ENCODE data around the gene PCK1.

The PCK1 gene

GRCh38 chr20:57596998-57597939 lies 36.4 kb downstream of the PCK1 start:
- TF ChIP-seq, protein P1, sequence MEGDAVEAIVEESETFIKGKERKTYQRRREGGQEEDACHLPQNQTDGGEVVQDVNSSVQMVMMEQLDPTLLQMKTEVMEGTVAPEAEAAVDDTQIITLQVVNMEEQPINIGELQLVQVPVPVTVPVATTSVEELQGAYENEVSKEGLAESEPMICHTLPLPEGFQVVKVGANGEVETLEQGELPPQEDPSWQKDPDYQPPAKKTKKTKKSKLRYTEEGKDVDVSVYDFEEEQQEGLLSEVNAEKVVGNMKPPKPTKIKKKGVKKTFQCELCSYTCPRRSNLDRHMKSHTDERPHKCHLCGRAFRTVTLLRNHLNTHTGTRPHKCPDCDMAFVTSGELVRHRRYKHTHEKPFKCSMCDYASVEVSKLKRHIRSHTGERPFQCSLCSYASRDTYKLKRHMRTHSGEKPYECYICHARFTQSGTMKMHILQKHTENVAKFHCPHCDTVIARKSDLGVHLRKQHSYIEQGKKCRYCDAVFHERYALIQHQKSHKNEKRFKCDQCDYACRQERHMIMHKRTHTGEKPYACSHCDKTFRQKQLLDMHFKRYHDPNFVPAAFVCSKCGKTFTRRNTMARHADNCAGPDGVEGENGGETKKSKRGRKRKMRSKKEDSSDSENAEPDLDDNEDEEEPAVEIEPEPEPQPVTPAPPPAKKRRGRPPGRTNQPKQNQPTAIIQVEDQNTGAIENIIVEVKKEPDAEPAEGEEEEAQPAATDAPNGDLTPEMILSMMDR (conservative IDR thresholded peaks at IDR 0.05): peak; percentile 98
- no peak for TF ChIP-seq ZFX (IDR thresholded peaks at IDR 0.05)
- H3K27ac ChIP-seq: no peak overlapping the region

DNA sequence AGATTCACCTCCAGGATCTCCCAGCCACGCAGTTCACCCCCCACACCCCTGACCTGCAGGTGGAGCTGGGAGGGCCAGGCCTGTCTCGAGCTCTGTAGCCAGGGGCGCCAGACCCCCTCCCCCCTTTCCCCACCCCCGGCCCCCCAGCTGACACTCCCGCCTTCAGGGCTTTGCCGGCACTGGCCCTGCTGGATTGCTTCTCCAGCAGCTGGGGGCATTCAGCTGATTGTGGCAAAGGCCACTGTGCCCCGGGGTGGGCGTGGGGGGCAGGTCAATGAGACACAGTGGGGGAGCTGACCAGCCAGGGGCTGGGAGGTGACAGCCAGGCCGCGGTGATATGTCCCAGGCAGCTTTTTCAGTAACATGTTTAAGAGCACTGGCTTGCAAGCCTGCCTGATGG lies 37.1 kb downstream of the PCK1 start:
- H3K27ac ChIP-seq: no peak overlapping the region

GRCh38 chr20:57598491-57598890 lies 37.6 kb downstream of the PCK1 start:
- H3K27ac ChIP-seq: no peak overlapping the region
- TF ChIP-seq, protein P1 (conservative IDR thresholded peaks at IDR 0.05): no peak
- no peak for TF ChIP-seq ZFX (IDR thresholded peaks at IDR 0.05)

More for the DNA sequence above, 37.1 kb downstream of the PCK1 start:
- TF ChIP-seq ZFX (IDR thresholded peaks at IDR 0.05): no peak
- TF ChIP-seq, protein P1 (conservative IDR thresholded peaks at IDR 0.05): no peak

- H3K27ac ChIP-seq: no peak overlapping the region
- TF ChIP-seq ZFX (IDR thresholded peaks at IDR 0.05): no peak
- TF ChIP-seq, protein P1 (conservative IDR thresholded peaks at IDR 0.05): no peak
Observed at GRCh38 chr20:57600320-57601210, 39.7 kb downstream of the PCK1 start.

GRCh38 chr20:57601211-57601570 lies 40.3 kb downstream of the PCK1 start:
- H3K27ac ChIP-seq: no peak overlapping the region
- TF ChIP-seq ZFX (IDR thresholded peaks at IDR 0.05): no peak
- TF ChIP-seq, protein P1 (conservative IDR thresholded peaks at IDR 0.05): no peak

DNA sequence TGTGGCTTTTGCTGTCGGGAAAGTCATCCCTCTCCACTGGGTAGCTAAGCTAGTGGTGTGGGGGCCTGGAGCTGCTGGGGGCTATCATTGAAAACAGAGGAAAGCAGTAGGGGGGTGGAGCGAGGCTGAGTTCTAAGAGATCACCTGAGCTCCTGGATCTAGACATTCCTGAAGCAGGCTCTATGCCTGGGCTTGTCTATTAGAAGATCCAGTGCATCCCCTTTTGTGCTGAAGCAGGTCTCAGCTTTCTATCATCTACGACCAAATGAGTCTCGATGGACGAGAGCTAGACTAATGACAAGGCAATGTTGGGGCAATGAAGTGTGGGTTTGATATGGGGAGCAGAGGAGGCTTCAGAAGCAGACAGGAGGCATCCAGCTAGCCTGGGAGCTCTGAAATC lies 40.8 kb downstream of the PCK1 start:
- H3K27ac ChIP-seq: no peak overlapping the region
- TF ChIP-seq, protein P1 (conservative IDR thresholded peaks at IDR 0.05): no peak
- TF ChIP-seq ZFX (IDR thresholded peaks at IDR 0.05): no peak

- no peak for TF ChIP-seq ZFX (IDR thresholded peaks at IDR 0.05)
- TF ChIP-seq, protein P1 (conservative IDR thresholded peaks at IDR 0.05): no peak
- H3K27ac ChIP-seq: no peak overlapping the region
Observed at GRCh38 chr20:57603120-57603519, 42.2 kb downstream of the PCK1 start.
